ENCODE data around the gene SLC16A8. TPM values are rescaled to one million over a fixed set of nuclear protein-coding genes. Genes with fewer than 3 reads are reported as not detected.

Gene SLC16A8
- total and polyA plus RNA-seq, 7 donors = 0.23 to 1.0 (median 0.29) TPM; not detected in 3

DNA sequence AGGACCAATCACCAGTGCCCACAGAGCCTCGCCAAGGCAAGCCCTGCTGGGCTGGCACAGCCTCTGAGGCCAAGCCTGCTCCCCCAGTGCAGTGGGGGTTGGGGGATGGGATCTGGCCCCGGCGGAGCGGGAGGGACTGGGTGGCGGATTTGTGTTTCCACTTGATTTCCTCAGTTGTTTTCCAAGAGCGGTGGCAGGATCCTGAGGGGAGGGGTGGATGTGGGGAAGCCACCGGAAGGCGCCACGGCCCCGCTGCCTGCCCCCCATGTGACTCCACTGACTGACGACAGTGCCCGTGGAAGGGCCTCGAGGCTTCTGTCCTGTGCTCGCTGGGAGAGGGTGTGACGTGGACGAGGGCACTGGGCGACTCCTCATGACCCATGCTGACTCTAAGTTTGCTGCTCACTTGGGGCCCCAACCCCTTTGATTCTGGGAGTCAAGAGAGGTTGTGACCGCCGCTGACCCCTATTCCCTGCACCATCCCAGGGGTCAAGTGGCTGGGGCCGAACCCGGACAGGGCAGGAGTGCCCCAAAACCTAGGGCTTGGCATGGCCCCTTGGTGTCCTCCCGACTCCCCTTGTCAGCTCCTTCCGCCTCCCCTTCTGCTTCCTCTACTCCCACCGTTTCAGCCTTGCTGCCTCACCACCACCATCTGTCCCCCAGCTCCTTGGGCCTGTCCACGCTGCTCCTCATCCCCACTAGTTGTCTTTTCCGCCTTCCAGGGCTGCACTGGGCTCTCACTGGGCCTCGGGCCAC lies 50.3 kb downstream of the SLC16A8 start:
- ATAC-seq (peak in 1 of 4 donors; percentile 14), DNase-seq (peak in 1 of 2 donors; percentile 49)
- TF ChIP-seq, protein P1, sequence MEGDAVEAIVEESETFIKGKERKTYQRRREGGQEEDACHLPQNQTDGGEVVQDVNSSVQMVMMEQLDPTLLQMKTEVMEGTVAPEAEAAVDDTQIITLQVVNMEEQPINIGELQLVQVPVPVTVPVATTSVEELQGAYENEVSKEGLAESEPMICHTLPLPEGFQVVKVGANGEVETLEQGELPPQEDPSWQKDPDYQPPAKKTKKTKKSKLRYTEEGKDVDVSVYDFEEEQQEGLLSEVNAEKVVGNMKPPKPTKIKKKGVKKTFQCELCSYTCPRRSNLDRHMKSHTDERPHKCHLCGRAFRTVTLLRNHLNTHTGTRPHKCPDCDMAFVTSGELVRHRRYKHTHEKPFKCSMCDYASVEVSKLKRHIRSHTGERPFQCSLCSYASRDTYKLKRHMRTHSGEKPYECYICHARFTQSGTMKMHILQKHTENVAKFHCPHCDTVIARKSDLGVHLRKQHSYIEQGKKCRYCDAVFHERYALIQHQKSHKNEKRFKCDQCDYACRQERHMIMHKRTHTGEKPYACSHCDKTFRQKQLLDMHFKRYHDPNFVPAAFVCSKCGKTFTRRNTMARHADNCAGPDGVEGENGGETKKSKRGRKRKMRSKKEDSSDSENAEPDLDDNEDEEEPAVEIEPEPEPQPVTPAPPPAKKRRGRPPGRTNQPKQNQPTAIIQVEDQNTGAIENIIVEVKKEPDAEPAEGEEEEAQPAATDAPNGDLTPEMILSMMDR (IDR thresholded peaks at IDR 0.05) = no peak
- 49 to 57% (median 51%) methylated on average over 21 to 27 of the region's 27 CpGs for WGBS, 3 donors
- intact Hi-C loops (cut with DNase I) = no loop called here
- H3K9me3 ChIP-seq = no peaks in the 10 kb centered on the region
- no peak overlapping the region for H3K4me3 ChIP-seq
- H3K27me3 ChIP-seq (ENCODE audit: insufficient read depth in 3 of 3, low read length in 2 of 3) = peaks cover 0 to 3% (median 2%) of the 10 kb centered on the region in 3 donors
- no peaks in the 10 kb centered on the region for H3K36me3 ChIP-seq (ENCODE audit: insufficient read depth in 1 of 2, low read depth in 1 of 2)
- H3K4me1 ChIP-seq = peaks cover 7% of the 10 kb centered on the region
- no peak overlapping the region for H3K27ac ChIP-seq

DNA sequence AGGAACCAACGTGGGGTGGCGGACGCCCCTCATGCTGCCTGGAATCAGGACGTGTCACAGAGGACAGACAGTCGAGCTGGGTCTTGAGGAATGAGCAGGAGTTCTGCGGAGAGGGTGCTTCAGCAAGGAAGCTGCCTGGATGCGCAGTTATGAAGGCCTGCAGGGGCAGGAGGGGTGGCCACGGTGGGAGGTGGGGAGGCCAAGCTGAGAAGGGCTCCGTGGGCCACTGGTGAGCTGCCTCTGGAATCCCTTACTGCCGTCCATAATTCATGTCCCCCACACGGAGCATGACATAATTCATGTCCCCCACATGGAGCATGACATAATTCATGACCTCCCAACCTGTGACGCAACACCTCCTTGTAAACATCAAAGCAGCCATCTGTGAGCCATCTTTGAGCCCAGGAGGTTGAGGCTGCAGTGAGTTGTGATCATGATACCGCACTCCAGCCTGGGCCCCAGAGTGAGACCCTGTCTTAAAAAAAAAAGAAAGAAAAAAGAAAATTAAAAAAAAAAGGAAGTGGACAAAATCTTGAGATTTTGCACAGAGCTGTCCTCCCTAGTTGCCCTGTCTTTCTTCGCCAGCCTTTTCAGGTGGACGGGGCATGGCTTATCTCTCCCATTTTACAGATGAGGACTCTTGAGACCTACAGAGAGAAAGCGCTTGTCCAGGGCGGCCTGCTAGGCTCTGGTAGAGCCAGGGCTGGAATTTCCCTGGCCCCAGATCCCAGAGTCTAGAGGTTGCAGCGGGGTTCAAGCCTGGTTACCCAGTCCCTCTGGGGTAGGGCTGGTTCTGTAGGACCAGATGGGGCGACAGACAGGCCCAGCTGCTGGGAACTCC lies 51.1 kb downstream of the SLC16A8 start:
- 77 to 85% (median 81%) methylated on average over 19 of the region's 19 CpGs for WGBS, 3 donors
- no peak overlapping the region for H3K27ac ChIP-seq
- H3K9me3 ChIP-seq = no peaks in the 10 kb centered on the region
- H3K27me3 ChIP-seq (ENCODE audit: insufficient read depth in 3 of 3, low read length in 2 of 3) = peaks cover 0 to 2% (median under 1%) of the 10 kb centered on the region in 3 donors
- no peak overlapping the region for H3K4me3 ChIP-seq
- intact Hi-C loops (cut with DNase I) = no loop called here
- no peak for DNase-seq
- TF ChIP-seq, protein P1 (IDR thresholded peaks at IDR 0.05) = no peak
- ATAC-seq = no peak
- peaks cover 7% of the 10 kb centered on the region for H3K4me1 ChIP-seq
- no peaks in the 10 kb centered on the region for H3K36me3 ChIP-seq (ENCODE audit: insufficient read depth in 1 of 2, low read depth in 1 of 2)

DNA sequence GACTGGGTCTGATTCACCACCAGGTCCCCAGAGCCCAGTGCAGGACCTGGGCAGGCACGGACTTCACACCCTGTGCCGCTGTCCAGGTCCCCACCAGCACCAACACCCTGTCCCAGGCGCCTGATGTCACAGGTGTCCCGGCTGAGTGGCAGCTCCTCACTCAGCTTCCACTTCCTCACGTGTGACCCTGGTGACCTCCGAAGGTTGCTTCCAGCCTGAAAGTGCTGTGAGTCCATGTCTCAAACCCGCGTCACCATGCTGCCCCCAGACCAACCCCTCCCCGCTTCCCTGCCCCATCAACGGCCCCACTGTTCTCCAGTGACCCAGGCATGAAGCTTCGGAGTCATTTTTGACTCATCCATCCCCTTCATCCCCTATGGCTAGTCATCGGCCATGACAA lies 52.5 kb downstream of the SLC16A8 start:
- H3K4me1 ChIP-seq = peaks cover 7% of the 10 kb centered on the region
- 91 to 93% (median 92%) methylated on average over 12 of the region's 12 CpGs for WGBS, 3 donors

DNA sequence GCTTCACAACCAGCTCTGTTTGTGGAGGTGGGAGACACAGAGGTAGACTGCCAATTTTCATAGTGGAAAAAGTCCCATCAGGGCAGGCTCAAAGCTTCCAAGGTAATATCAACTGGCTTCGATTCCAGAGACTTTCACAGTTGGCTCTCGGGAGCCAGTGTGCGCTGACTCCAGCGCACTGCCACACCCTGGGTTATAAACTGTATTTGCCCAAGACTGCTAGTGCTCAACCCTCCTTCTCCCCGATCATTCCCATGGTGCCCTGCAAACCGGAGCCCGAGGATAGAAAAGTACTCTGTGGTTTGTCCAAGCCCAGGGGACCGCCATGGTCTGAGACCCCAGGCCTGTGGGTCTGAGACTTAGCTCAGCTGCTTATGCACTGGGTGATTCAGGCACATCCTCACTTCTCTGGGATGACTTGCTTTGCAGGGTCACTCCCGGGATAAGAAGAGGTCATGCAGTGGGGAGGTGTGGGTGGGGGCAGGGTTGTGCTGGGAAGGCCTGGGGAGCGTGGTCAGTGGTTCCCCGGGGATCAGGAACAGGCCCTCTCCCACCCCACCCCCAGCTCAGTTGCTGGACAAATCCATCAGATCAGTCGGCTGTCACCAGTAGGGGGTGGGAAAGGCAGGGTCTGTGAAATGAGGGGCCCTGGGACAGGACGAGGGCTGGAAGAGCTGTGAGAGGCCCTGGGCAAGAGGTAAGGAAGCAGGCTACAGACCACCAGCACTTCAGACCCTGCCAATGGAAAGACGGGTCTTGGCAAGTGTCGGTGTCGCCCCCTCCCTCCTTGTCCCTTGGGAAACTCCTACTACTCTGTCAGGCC lies 53.5 kb downstream of the SLC16A8 start:
- ATAC-seq = no peak

More for the DNA sequence above, 52.5 kb downstream of the SLC16A8 start:
- Histone ChIP-seq H3K36me3 (ENCODE audit: insufficient read depth in 1 of 2, low read depth in 1 of 2) (no peaks in the 10 kb centered on the region), H3K4me3 (no peak overlapping the region), H3K27ac (no peak overlapping the region), H3K9me3 (no peaks in the 10 kb centered on the region), H3K27me3 (ENCODE audit: insufficient read depth in 3 of 3, low read length in 2 of 3) (peaks cover 0 to 2% (median 0%) of the 10 kb centered on the region in 3 donors)
- ATAC-seq (no peak), DNase-seq (no peak)
- TF ChIP-seq, protein P1 (IDR thresholded peaks at IDR 0.05) = no peak
- intact Hi-C loops (cut with DNase I) = no loop called here

More for the DNA sequence above, 53.5 kb downstream of the SLC16A8 start:
- TF ChIP-seq, protein P1 (IDR thresholded peaks at IDR 0.05) = no peak
- DNase-seq = no peak
- intact Hi-C loops (cut with DNase I) = no loop called here
- peaks cover 7% of the 10 kb centered on the region for H3K4me1 ChIP-seq
- 70 to 74% (median 72%) methylated on average over 16 of the region's 16 CpGs for WGBS, 3 donors
- no peaks in the 10 kb centered on the region for H3K36me3 ChIP-seq (ENCODE audit: insufficient read depth in 1 of 2, low read depth in 1 of 2)
- H3K27ac ChIP-seq = no peak overlapping the region
- no peaks in the 10 kb centered on the region for H3K9me3 ChIP-seq
- H3K4me3 ChIP-seq = no peak overlapping the region
- no peaks in the 10 kb centered on the region for H3K27me3 ChIP-seq (ENCODE audit: insufficient read depth in 3 of 3, low read length in 2 of 3)

All from psoas muscle (tissue), 8 donors.